GM12891 (cell line): ENCODE results near the gene NAV2.
"Not testable (repeated sequence)": the region's sequence is repeated elsewhere in the genome, so short reads cannot be mapped to it uniquely, and the experiment has no call there.

ENCODE experiments used
- DNase-seq: peaks from one replicate; pipeline ENCODE4 v3.0.0; 2011; ENCODE audit warnings: low spot score; ENCODE audit not compliant: insufficient read length
- FAIRE-seq: peaks from 2 replicates; lab custom pipeline; 2011; peaks lifted over from hg19 to GRCh38; lab: Jason Lieb, UNC
- PAX5 ChIP-seq: IDR thresholded peaks from 2 replicates; pipeline ENCODE4 v1.6.1; 2011; ENCODE audit warnings: low read length, moderate library complexity, mild to moderate bottlenecking; ENCODE audit not compliant: insufficient read depth, severe bottlenecking
- POLR2A ChIP-seq: IDR thresholded peaks from 2 replicates; pipeline ENCODE4 v1.6.1; 2011; ENCODE audit warnings: low read depth, low read length, control low read depth
- POLR2AphosphoS5 ChIP-seq: IDR thresholded peaks from 2 replicates; pipeline ENCODE4 v1.6.1; 2011; ENCODE audit warnings: low read depth, low read length, control low read depth
- POU2F2 ChIP-seq: IDR thresholded peaks from 2 replicates; pipeline ENCODE4 v1.6.1; 2011; ENCODE audit warnings: low read depth, mild to moderate bottlenecking, control low read depth, low read length, moderate library complexity
- SPI1 ChIP-seq: IDR thresholded peaks from 2 replicates; pipeline ENCODE4 v1.6.1; 2011; ENCODE audit warnings: low read depth, low read length, control low read depth
- TAF1 ChIP-seq: IDR thresholded peaks from 2 replicates; pipeline ENCODE4 v1.6.1; 2011; ENCODE audit warnings: low read depth, low read length, control low read depth

Gene NAV2

GRCh38 chr11:19953336-19953735 is 240.7 kb downstream of the NAV2 start:
- TF ChIP-seq TAF1 (no peak), POU2F2 (no peak), POLR2A (no peak), SPI1 (no peak), PAX5 (no peak), POLR2AphosphoS5 (no peak)
- FAIRE-seq (no peak), DNase-seq (no peak)

- no peak for FAIRE-seq
- TF ChIP-seq POLR2AphosphoS5 (no peak), POU2F2 (no peak), TAF1 (no peak), POLR2A (no peak)
- no peak for DNase-seq
These were observed 241.3 kb downstream of the NAV2 start for GRCh38 chr11:19953909-19954308.

- no peak for TF ChIP-seq PAX5
- TF ChIP-seq POLR2A, result no peak
- no peak for TF ChIP-seq TAF1
- FAIRE-seq (no peak), DNase-seq (no peak)
These were observed 242.3 kb downstream of the NAV2 start for GRCh38 chr11:19954899-19955298.

GRCh38 chr11:19955660-19956059 is 243.0 kb downstream of the NAV2 start:
- no peak for FAIRE-seq
- no peak for TF ChIP-seq SPI1
- TF ChIP-seq TAF1, result no peak
- no peak for TF ChIP-seq POLR2AphosphoS5
- no peak for TF ChIP-seq POLR2A
- no peak for TF ChIP-seq POU2F2
- TF ChIP-seq PAX5, result no peak
- no peak for DNase-seq

- FAIRE-seq (no peak), DNase-seq (no peak)
- TF ChIP-seq TAF1, result no peak
- no peak for TF ChIP-seq POLR2A
- TF ChIP-seq POU2F2, result no peak
- TF ChIP-seq PAX5, result no peak
These were observed 243.6 kb downstream of the NAV2 start for GRCh38 chr11:19956228-19956627.

- FAIRE-seq, result no peak
- TF ChIP-seq TAF1 (no peak), PAX5 (no peak), POLR2AphosphoS5 (no peak), SPI1 (no peak), POLR2A (no peak), POU2F2 (no peak)
These were observed 244.8 kb downstream of the NAV2 start for GRCh38 chr11:19957294-19957943.

GRCh38 chr11:19958204-19958603 is 245.6 kb downstream of the NAV2 start:
- FAIRE-seq, result no peak
- TF ChIP-seq SPI1 (no peak), TAF1 (no peak), POU2F2 (no peak), POLR2AphosphoS5 (no peak), PAX5 (no peak), POLR2A (no peak)
- DNase-seq, result no peak

More at GRCh38 chr11:19957294-19957943, 244.8 kb downstream of the NAV2 start:
- DNase-seq, result no peak

GRCh38 chr11:19959210-19959609 is 246.6 kb downstream of the NAV2 start:
- FAIRE-seq (no peak), DNase-seq (no peak)
- TF ChIP-seq POU2F2 (no peak), PAX5 (no peak), TAF1 (no peak), SPI1 (no peak), POLR2A (no peak), POLR2AphosphoS5 (no peak)

- TF ChIP-seq POLR2A, result no peak
- no peak for TF ChIP-seq TAF1
- no peak for TF ChIP-seq POLR2AphosphoS5
- TF ChIP-seq SPI1, result no peak
- no peak for TF ChIP-seq POU2F2
- TF ChIP-seq PAX5, result no peak
- no peak for FAIRE-seq
- no peak for DNase-seq
These were observed 247.0 kb downstream of the NAV2 start for GRCh38 chr11:19959648-19960059.

- not testable (repeated sequence) for FAIRE-seq, DNase-seq
These were observed 247.8 kb downstream of the NAV2 start for GRCh38 chr11:19960410-19960809.

GRCh38 chr11:19961225-19961624 is 248.6 kb downstream of the NAV2 start:
- TF ChIP-seq POLR2AphosphoS5 (no peak), PAX5 (no peak), POLR2A (no peak), POU2F2 (no peak), SPI1 (no peak), TAF1 (no peak)
- no peak for FAIRE-seq
- no peak for DNase-seq
